K562 (cell line): ENCODE data around the gene KCNQ2. TPM values are rescaled to one million over a fixed set of nuclear protein-coding genes. Genes with fewer than 3 reads are reported as not detected.

ENCODE experiments used
- ATAC-seq: fragments of 200-7000 bp; cut with Tn5 transposase; 3 replicates; pipeline ENCODE4 v1.9.1; 2020; ENCODE audit warnings: moderate library complexity
- BruUV-seq: library from RNA; stranded (reverse); fragments of 400-500 nt; replicated peaks from 2 replicates; lab custom pipeline; 2021; lab: Mats Ljungman, UMichigan
- CTCF ChIA-PET: fragments of 300-600 bp; formaldehyde crosslinking; extraction: SDS; loops from one replicate; lab custom pipeline; 2021; ENCODE audit warnings: low intra/inter-chr PET ratio; lab: Yijun Ruan, JAX
- POLR2A ChIA-PET: fragments of 300-600, 350-650 bp; sonication (Branson Sonifier 250); formaldehyde crosslinking; extraction: SDS; loops from one replicate; lab custom pipeline; 2021; ENCODE audit warnings: antibody characterized with exemption, inconsistent platforms; lab: Yijun Ruan, JAX
- DNase-seq, 4 experiments: peaks; one replicate each; pipeline versions ENCODE4 v3.0.0 to v3.0.0-alpha.2; 2011 to 2018; ENCODE audit warnings: low spot score in 3 of 4, mixed read lengths in 3 of 4; ENCODE audit errors: extremely low read depth in 1 of 4
- FAIRE-seq: peaks from 2 replicates; lab custom pipeline; 2011; peaks lifted over from hg19 to GRCh38; lab: Jason Lieb, UNC
- H2AFZ ChIP-seq: 2 replicates; pipeline ENCODE4 v1.6.0; 2011; ENCODE audit warnings: low read depth, low read length, control low read depth, inconsistent platforms
- H3K27ac ChIP-seq: fragments of 200-600 bp; 3 replicates; pipeline ENCODE4 v1.8.0; 2011; ENCODE audit warnings: low read depth, mild to moderate bottlenecking, control low read depth, inconsistent platforms, low read length, moderate library complexity, mixed read lengths; ENCODE audit errors: extremely low read depth
- H3K27me3 ChIP-seq, 2 experiments: fragments of 300-600 bp in 1 of 2; 2 replicates in 1 of 2; 3 replicates in 1 of 2; pipeline versions ENCODE4 v1.6.0 to v1.8.0; 2011; ENCODE audit warnings: inconsistent platforms in 2 of 2, low read length in 2 of 2, mild to moderate bottlenecking in 1 of 2, mixed read lengths in 1 of 2, moderate library complexity in 1 of 2; ENCODE audit not compliant: control insufficient read depth in 2 of 2, insufficient read depth in 2 of 2
- H3K36me3 ChIP-seq: fragments of 300-600 bp; 3 replicates; pipeline ENCODE4 v1.8.0; 2011; ENCODE audit warnings: mild to moderate bottlenecking, low read length, inconsistent platforms; ENCODE audit not compliant: control insufficient read depth, insufficient read depth
- H3K4me1 ChIP-seq, 2 experiments: fragments of 200-600 bp in 1 of 2; replicated peaks in 1 of 2; 2 replicates in 1 of 2; 3 replicates in 1 of 2; pipeline versions ENCODE4 v1.5.1 to v1.8.0; 2011; ENCODE audit warnings: inconsistent platforms in 2 of 2, low read length in 2 of 2, mild to moderate bottlenecking in 1 of 2, mixed read lengths in 1 of 2, moderate library complexity in 1 of 2; ENCODE audit not compliant: control insufficient read depth in 2 of 2, insufficient read depth in 2 of 2
- H3K4me2 ChIP-seq: 2 replicates; pipeline ENCODE4 v1.6.1; 2011; ENCODE audit warnings: low read length, control low read depth, inconsistent platforms, mixed read lengths; ENCODE audit not compliant: insufficient read depth
- H3K4me3 ChIP-seq: fragments of 200-600 bp; sonication (generic), shearing (Covaris generic); 2 replicates; pipeline ENCODE4 v1.5.1; 2016; ENCODE audit warnings: control low read depth, inconsistent platforms
- H3K79me2 ChIP-seq: fragments of 200-600 bp; 3 replicates; pipeline ENCODE4 v1.8.0; 2011; ENCODE audit warnings: low read length, inconsistent platforms; ENCODE audit not compliant: control insufficient read depth, insufficient read depth
- H3K9ac ChIP-seq, 2 experiments: 2 replicates each; pipeline versions ENCODE4 v1.6.0 to v1.6.1; 2011; ENCODE audit warnings: low read depth in 2 of 2, low read length in 2 of 2, control low read depth in 1 of 2, inconsistent platforms in 1 of 2, mild to moderate bottlenecking in 1 of 2, mixed read lengths in 1 of 2; ENCODE audit not compliant: insufficient read depth in 1 of 2
- H3K9me1 ChIP-seq: one replicate; pipeline ENCODE4 v1.6.0; 2011; ENCODE audit warnings: inconsistent platforms, mild to moderate bottlenecking, low read length, moderate library complexity; ENCODE audit not compliant: control insufficient read depth, insufficient read depth
- H3K9me3 ChIP-seq: replicated peaks from 2 replicates; pipeline ENCODE4 v1.5.1; 2011; ENCODE audit warnings: low read depth, low read length, inconsistent platforms; ENCODE audit not compliant: control insufficient read depth, insufficient read depth
- H4K20me1 ChIP-seq: replicated peaks from 2 replicates; pipeline ENCODE4 v1.6.1; 2011; ENCODE audit warnings: low read length, inconsistent platforms, mixed read lengths; ENCODE audit not compliant: control insufficient read depth, insufficient read depth
- CHD4 ChIP-seq: fragments of 200-600 bp; sonication (generic); IDR thresholded peaks from 3 replicates; pipeline ENCODE4 v1.6.1; 2012; ENCODE audit warnings: low read depth, mild to moderate bottlenecking, mixed read lengths, low read length, inconsistent platforms; ENCODE audit not compliant: insufficient read depth, insufficient replicate concordance, poor library complexity, severe bottlenecking
- HMG20B ChIP-seq: fragments of 250-450 bp; sonication (Bioruptor Pico); IDR thresholded peaks from 2 replicates; pipeline ENCODE4 v1.5.0; 2021; ENCODE audit warnings: mild to moderate bottlenecking
- KAT8 ChIP-seq: fragments of 450-650 bp; IDR thresholded peaks from 2 replicates; pipeline ENCODE4 v1.6.1; 2016; ENCODE audit warnings: low read depth, mild to moderate bottlenecking
- KHSRP ChIP-seq: fragments of 450-650 bp; IDR thresholded peaks from 2 replicates; pipeline ENCODE4 v1.6.1; 2017
- MEIS2 ChIP-seq: fragments of 450-650 bp; IDR thresholded peaks from 2 replicates; pipeline ENCODE4 v1.6.1; 2014; ENCODE audit warnings: mild to moderate bottlenecking; ENCODE audit not compliant: partially characterized antibody
- MTA3 ChIP-seq: fragments of 450-650 bp; formaldehyde crosslinking; IDR thresholded peaks from 2 replicates; pipeline ENCODE4 v1.6.1; 2017; ENCODE audit warnings: mild to moderate bottlenecking, borderline replicate concordance
- MXI1 ChIP-seq: IDR thresholded peaks from 2 replicates; pipeline ENCODE4 v1.6.1; 2011; ENCODE audit warnings: low read depth, mild to moderate bottlenecking, improper control_type of control experiment, low read length
- NEUROD1 ChIP-seq: fragments of 150-350 bp; IDR thresholded peaks from 2 replicates; pipeline ENCODE4 v1.6.1; 2014; ENCODE audit warnings: borderline replicate concordance, low read length, low read depth; ENCODE audit not compliant: partially characterized antibody
- TAF9B ChIP-seq: fragments of 450-650 bp; IDR thresholded peaks from 2 replicates; pipeline ENCODE4 v1.6.1; 2018; ENCODE audit warnings: mild to moderate bottlenecking; ENCODE audit not compliant: partially characterized antibody
- ZNF124 ChIP-seq: sonication (generic); formaldehyde crosslinking; IDR thresholded peaks from 2 replicates; pipeline ENCODE4 v1.8.1; 2022; ENCODE audit warnings: missing genetic modification reagents
- WGBS: fragments of 100-300 bp; shearing (Covaris generic); methylation state at CpG from one replicate; pipeline ENCODE4 v1.1.6; 2016; ENCODE audit warnings: low coverage, mixed read lengths; ENCODE audit not compliant: insufficient coverage; ENCODE audit errors: missing lambda C conversion rate; 5-methylcytosine and 5-hydroxymethylcytosine counted together
- in situ Hi-C: fragments of 300-500 bp; cut with MboI; formaldehyde crosslinking; loops from 4 replicates; pipeline ENCODE4 v1.15.0; 2018; ENCODE audit warnings: inconsistent platforms, mixed read lengths
- intact Hi-C: fragments of 100-400 bp; cut with micrococcal nuclease; formaldehyde crosslinking; loops from 2 replicates; pipeline ENCODE4 v1.14.2; 2022
- polyA plus RNA-seq, 8 experiments: library from polyadenylated mRNA; depleted of rRNA in 4 of 8; stranded (reverse) in 5 of 8; unstranded in 3 of 8; fragments of >200 nt; fragmentation: Nextera tagmentation in 2 of 8; fragmentation: Illumina TruSeq in 1 of 8; extraction: Ambion mirVana in 2 of 8; extraction: Trizol in 1 of 8; gene quantifications; 2 replicates each; pipeline versions ENCODE4 v1.2.1 to v1.2.3, GENCODE V29; 2011 to 2014; ENCODE audit warnings: inconsistent platforms in 1 of 8, missing spikeins in 1 of 8
- total RNA-seq, 7 experiments: library from RNA; depleted of rRNA in 6 of 7; stranded (reverse); fragments of >200 nt in 6 of 7; fragmentation: Illumina TruSeq in 2 of 7; extraction: Trizol in 2 of 7; gene quantifications; 2 replicates each; pipeline versions ENCODE4 v1.2.1 to v1.2.3, GENCODE V29; 2011 to 2021; ENCODE audit warnings: low replicate concordance in 1 of 7
- TF ChIP-seq, protein P1 (sequence below): sonication (generic); formaldehyde crosslinking; IDR thresholded peaks from 2 replicates; pipeline ENCODE4 v1.8.1; 2023; ENCODE audit warnings: mild to moderate bottlenecking, missing genetic modification reagents
- TF ChIP-seq, protein P2 (sequence below): fragments of 250-450 bp; sonication (Bioruptor Pico); IDR thresholded peaks from 2 replicates; pipeline ENCODE4 v1.5.0; 2020; ENCODE audit warnings: mild to moderate bottlenecking

The KCNQ2 gene
- total and polyA plus RNA-seq, 9 of the 15 experiments (the other 6 are each of a cell fraction or from before 2014, with no cell fraction given): 0.13 to 0.16 TPM; not detected in 7

DNA sequence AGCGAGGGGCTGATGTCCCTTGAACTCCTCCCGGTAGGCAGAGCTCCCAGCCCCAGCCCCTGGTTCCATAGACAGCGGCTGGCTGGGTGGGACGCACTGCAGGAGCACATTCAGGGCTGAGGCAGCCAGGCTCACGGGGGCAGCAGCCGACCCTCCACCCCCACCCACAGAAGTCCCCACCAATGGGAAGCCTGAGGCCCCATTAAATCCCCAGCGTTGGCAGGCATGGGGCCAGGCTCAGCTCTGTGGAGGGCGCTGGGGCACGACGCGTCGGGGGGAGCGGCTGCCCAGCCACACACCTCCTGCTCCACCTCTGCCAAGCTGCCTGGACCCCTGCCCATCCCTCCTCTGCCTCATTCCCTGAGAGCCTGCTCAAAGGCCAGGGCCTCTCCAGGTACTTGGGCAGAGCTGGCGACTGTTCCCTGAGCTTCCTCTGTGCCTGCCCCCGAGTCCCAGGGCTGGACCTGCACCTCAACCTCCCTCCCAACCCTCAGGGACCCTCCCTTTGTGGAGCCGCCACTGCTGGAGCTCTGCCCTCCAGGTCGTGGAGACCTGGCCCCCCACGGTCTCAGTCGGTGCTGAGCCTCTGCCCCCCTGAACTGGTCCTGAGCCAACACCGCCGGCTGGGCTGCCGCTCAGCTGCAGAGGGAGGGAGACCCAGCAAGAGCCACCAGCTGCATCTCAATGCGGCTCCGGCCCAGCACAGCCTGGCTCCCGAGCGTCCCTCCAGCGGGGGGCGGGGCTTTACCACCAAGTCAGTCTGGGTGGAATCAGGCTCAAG is 120.5 kb downstream of the KCNQ2 start:
- no peak overlapping the region for H3K27ac ChIP-seq
- H3K27me3 ChIP-seq: peaks cover 9 to 27% of the 10 kb centered on the region in 2 experiments; a peak in 4 of 5 replicates
- intact Hi-C loops (no loop called here), in situ Hi-C loops (no loop called here)
- no peaks in the 10 kb centered on the region for H3K79me2 ChIP-seq
- CTCF ChIA-PET: no interaction called here
- TF ChIP-seq, protein P1, sequence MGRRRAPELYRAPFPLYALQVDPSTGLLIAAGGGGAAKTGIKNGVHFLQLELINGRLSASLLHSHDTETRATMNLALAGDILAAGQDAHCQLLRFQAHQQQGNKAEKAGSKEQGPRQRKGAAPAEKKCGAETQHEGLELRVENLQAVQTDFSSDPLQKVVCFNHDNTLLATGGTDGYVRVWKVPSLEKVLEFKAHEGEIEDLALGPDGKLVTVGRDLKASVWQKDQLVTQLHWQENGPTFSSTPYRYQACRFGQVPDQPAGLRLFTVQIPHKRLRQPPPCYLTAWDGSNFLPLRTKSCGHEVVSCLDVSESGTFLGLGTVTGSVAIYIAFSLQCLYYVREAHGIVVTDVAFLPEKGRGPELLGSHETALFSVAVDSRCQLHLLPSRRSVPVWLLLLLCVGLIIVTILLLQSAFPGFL: no peak
- TF ChIP-seq KHSRP (no peak), KAT8 (no peak)
- ATAC-seq: no peak
- no peaks in the 10 kb centered on the region for H3K9me3 ChIP-seq
- no peak for DNase-seq
- 29% methylated on average over 22 of the region's 28 CpGs for WGBS
- H3K36me3 ChIP-seq: no peaks in the 10 kb centered on the region
- H3K4me1 ChIP-seq: peaks cover 0 to 14% of the 10 kb centered on the region in 2 experiments; a peak in 2 of 5 replicates
- no peak overlapping the region for H3K4me3 ChIP-seq
- H3K9me1 ChIP-seq: no peaks in the 10 kb centered on the region
- FAIRE-seq: no peak
- BruUV-seq: no TSS peak
- H2AFZ ChIP-seq: no peak overlapping the region
- no peak overlapping the region for H3K4me2 ChIP-seq
- POLR2A ChIA-PET: interaction anchor here (0.6 kb wide), 1 partner anchor 156 kb away, joined by 4 read pairs; no protein-coding TSS in a partner anchor
- H4K20me1 ChIP-seq: no peaks in the 10 kb centered on the region
- H3K9ac ChIP-seq: no peak overlapping the region

DNA sequence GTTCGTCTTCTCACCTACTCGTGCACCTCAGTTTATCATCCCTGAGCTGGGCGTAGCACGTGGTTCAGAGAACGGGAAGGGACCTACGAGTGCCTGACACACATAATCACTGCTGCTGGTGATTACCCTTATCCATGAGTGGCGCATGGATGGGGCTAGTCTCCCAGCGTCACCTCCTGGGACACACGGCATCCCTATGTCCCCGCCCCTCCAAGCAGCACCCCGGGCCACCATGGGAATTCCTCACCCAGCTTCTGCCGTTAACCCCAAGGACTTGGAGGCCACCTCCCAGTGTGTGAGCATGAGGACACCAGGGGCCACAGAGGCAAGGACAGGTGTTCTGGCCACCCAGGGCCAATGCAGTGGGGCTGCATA is 121.1 kb downstream of the KCNQ2 start:
- Histone ChIP-seq H3K9me1 (no peaks in the 10 kb centered on the region), H3K27me3 (peaks cover 15 to 34% of the 10 kb centered on the region in 2 experiments; a peak in 4 of 5 replicates), H3K9me3 (no peaks in the 10 kb centered on the region), H2AFZ (no peak overlapping the region), H3K4me3 (no peak overlapping the region), H3K79me2 (no peaks in the 10 kb centered on the region), H3K4me1 (peaks cover 0 to 20% of the 10 kb centered on the region in 2 experiments; a peak in 2 of 5 replicates), H3K27ac (no peak overlapping the region), H3K36me3 (no peaks in the 10 kb centered on the region), H3K4me2 (no peak overlapping the region), H4K20me1 (no peaks in the 10 kb centered on the region), H3K9ac (no peak overlapping the region)
- intact Hi-C loops (no loop called here), in situ Hi-C loops (no loop called here)
- WGBS: 61% methylated on average over 12 of the region's 12 CpGs
- ChIA-PET CTCF (no interaction called here), POLR2A (interaction anchor here (0.6 kb wide), 1 partner anchor 156 kb away, joined by 4 read pairs; no protein-coding TSS in a partner anchor)
- DNase-seq: no peak
- TF ChIP-seq CHD4 (no peak), NEUROD1 (no peak), MTA3 (no peak), TAF9B (no peak), HMG20B (CRISPR knock-in tag) (no peak), MEIS2 (no peak), ZNF124 (CRISPR knock-in tag) (no peak), MXI1 (no peak)
- TF ChIP-seq, protein P2, sequence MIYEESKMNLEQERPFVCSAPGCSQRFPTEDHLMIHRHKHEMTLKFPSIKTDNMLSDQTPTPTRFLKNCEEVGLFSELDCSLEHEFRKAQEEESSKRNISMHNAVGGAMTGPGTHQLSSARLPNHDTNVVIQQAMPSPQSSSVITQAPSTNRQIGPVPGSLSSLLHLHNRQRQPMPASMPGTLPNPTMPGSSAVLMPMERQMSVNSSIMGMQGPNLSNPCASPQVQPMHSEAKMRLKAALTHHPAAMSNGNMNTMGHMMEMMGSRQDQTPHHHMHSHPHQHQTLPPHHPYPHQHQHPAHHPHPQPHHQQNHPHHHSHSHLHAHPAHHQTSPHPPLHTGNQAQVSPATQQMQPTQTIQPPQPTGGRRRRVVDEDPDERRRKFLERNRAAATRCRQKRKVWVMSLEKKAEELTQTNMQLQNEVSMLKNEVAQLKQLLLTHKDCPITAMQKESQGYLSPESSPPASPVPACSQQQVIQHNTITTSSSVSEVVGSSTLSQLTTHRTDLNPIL (CRISPR knock-in tag): no peak
- no peak for FAIRE-seq
- ATAC-seq: no peak
- BruUV-seq: no TSS peak
